HG02938 (cell line): ENCODE results near the gene GSTO2.
"Not testable (repeated sequence)": the region's sequence is repeated elsewhere in the genome, so short reads cannot be mapped to it uniquely, and the experiment has no call there.

Source experiments
- ATAC-seq: cut with Tn5 transposase; IDR thresholded peaks from one replicate; pipeline ENCODE4 v1.9.1; 2021; ENCODE audit warnings: mild to moderate bottlenecking, moderate library complexity; ENCODE audit not compliant: unreplicated experiment

GSTO2 gene

DNA sequence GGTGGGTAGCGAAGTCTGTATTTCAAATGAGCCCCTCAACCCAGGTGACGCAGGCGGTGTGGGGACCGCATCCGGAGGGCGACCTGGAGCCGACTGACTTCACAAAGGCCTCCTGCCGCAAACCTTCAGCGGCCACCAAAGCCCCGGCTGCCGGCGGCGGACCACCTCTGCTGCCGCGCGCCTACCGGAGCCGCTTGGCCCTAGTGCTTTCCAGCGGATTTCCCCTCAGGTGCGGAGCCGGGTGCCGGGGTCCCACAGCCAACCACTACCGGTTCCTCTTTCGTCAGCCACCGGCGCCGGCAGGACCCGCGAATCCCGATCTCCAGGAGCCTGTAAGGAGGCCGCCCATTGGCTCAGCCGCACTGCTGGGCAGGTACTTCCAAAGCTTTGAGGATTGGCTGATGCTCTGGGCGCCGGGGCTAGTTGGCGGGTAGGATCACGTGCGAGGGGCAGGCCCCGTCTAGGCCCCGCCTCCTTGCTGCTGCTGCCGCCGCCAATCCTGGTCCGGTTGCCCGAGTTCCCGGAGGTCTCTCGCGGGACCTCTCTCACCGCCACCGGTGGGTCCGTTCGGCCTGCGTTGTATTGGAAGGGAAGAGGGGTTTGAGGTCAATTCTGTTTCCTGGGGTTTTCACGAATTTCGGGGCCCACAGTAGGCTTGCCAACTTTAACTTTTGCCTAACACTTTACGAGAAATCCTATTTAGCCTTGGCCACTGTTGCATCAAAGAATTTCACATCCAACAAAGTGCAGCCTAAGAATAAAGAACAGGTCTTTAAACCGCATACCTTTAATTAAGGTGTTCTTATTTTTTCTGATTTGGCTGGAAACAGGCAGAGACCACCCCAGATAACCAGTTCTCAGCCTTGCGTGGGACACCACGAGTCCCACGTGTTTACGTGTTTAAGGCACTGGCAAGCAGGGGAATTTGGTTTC is at the start of gene GSTO2:
Gene GSTO2 (plus strand): TSS at position 472 of the 933 bp plus-strand sequence. CDS start 5,732 bp downstream, outside the sequence.
- ATAC-seq: peak; percentile 97

DNA sequence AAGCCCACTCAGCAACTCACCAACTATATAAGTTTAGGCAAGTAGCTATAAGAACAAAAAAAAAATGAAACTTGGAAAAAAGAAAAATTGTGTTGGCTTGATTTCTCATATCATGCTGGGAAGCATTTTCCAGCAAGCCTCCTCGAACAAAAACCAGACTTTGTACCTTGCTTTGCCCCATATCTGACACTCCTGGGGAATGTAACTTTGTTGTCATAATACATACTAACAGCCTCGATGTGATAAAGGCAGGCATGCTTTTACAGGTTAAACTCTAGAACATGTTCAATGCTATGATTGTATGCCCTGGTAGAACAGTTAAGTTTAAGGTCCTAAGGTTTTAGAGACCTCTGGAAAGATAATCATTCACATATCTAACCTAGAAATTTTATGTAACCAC is 48.5 kb upstream of the GSTO2 start:
- no peak for ATAC-seq

DNA sequence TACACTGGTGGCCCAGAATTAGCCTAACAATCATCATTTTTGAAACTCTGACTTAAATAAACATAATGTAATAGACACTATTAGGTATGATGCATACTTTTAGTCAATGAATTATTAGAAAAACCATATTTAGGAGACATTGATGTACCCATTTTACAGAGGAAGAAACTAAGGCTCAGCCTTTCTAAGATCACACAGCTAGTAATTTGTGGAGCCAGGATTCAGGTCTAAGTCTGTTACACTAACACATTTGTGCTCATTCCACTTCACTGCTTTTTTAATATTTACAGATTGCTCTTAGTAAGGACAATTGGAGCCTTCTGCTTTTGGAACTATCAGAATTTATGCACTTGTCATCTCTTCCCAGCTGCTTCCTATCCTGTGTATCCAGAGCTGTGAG is 45.7 kb upstream of the GSTO2 start:
- ATAC-seq: no peak

DNA sequence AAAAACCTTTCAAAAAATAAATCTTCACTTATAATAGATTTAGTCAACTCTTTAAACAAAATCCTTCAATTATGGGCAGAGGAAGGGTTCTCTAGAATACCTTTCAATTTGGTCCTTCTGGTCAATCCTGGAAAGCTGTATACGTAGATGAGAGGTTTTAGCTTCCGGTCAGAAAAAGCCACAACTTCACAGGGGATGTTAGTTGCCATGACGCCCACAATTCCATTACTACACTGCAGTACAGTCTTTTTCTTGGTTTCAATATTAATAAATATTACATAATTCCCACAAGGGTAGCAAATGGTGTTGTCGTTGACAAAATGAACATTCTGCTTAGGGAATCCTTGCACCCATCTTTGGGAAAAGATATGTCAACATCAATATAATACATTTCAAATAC is 38.5 kb upstream of the GSTO2 start:
- no peak for ATAC-seq

DNA sequence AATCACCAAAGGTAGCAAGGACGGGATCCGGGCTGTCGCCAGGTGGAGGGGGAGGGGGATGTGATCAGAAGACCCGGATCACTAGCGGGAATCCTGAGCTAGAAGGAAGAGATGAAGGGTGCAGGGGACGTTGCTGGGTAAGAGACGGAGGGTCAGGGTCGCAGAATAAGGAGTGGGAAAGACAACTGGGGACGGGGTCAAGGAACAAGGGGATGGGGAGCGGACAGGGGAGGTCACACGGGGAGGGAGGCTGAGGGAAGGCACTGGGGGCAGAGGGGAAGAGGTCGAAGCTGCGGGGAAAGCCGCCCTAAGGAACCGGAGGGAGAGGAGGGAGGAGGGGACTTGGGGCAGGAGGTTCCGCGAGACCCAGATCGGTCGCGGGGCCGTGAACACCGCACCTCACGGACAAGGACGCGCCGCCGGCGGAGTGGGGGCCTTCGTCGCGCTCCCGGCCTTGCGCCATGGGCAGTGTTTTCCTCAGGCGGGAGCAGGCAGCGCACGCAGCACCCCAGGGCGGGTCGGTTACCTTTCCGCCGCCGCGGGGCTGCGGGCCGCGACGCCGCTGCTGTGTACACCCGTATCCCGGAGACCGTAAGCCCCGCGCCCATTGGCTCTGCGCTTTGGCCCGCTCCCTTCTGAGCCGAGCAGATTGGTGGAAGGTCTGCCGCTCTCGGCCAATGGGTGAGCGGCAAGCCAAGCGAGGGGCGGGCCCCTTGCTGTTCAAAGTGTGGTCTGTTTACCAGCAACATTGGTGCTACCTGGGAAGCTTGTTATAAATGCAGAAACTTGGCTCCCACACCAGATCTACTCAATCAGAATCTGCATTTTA is 37.0 kb upstream of the GSTO2 start, which contains the start of gene CFAP43:
Gene CFAP43 (minus strand): TSS at position 581 of the 829 bp plus-strand sequence. CDS start 118 bp downstream, at position 463.
- peak; percentile 100 for ATAC-seq

DNA sequence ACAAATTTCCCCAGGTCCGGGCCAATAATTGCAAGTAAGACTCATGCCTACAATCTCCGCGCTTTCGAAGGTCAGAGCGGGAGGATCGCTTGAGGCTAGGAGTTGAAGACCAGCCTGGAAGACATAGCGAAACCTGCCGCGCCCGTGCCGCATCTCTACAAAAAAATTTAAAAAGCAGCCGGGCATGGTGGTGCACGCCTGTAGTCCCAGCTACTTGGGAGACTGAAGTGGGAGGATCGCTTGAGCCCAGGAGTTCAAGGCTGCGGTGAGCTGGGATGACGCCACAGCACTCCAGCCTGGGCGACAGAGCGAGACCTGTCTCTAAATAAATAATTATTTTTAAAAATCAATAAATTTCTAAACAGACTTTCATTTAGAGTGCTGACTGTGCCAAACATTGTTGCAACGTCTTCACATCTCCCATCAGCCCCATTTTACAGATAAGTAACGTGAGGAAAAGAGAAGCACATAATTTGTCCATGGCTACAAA is 36.3 kb upstream of the GSTO2 start:
- no peak for ATAC-seq

DNA sequence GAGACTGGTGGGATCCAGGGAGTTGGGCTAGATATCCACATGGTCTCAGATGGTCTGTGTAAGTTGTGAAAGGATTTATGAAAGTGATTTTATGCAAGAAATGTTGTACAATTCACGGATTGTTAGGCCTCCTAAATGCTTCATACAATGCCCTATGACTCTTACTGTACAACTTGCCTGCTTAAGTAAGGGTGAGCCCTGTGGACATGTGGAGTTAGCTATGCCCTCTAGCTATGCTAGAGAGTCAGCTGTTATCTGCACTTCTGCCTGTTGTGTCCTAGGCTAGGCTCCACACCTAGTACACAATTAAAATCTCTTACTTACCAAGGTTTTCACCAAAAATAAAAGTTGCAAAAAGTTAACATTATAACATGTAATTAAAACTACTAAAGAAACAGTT is 35.2 kb upstream of the GSTO2 start:
- no peak for ATAC-seq

DNA sequence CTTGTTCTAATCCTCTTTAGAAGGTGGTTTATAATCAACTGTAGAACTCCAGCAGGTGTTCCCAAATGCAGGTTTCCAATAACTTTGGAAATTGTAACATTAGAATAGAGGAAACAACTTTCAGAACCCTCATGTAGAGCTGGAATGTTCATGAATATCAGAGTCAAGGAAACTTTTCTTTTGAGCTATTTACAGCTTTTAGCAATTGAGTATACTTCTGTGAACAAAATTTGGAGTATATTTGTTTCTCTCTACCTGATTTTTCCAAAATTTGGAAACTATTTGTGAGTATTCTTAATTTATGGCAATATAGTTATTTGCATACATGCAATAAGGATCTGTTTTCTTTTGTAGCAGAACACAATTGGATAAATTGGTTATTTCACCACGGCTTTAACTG is 34.0 kb upstream of the GSTO2 start:
- ATAC-seq: no peak

DNA sequence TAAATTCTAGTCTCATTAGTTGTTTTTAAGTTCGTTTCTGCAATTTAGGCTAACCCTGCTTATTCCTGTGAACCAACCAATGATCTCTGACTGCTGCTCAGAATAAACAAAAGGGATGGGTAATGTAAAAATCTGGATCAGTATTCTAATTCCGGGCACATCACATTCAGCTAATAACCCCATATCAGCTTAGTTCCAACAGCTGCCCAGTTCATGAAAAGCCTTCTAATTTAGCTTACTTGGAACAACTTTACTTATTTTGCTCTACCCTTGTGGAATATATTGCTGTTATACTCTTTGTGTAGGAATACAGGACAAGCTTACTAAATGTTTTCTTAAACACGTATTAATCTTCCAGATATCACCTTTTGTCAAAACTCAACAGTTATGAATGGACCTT is 33.2 kb upstream of the GSTO2 start:
- ATAC-seq: no peak

DNA sequence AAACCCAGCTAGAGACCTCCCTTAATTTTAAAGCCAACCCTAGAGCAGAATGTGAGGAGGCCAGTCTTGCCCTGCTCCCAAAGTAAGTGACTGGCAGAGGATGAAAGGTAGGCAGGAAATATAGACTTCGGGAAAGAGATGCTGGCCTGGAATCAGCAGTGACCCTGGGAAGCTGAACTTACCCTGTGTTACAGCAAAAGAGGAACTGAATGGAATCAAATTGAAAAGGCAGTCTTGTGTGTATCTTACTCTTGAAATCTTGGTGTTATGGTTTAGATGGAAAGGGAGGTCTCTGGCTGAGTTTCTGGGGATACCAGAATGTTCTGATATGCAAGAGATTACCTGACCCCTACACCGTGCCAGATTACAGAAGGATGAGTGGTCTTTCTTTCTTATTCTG is 28.9 kb upstream of the GSTO2 start:
- no peak for ATAC-seq

DNA sequence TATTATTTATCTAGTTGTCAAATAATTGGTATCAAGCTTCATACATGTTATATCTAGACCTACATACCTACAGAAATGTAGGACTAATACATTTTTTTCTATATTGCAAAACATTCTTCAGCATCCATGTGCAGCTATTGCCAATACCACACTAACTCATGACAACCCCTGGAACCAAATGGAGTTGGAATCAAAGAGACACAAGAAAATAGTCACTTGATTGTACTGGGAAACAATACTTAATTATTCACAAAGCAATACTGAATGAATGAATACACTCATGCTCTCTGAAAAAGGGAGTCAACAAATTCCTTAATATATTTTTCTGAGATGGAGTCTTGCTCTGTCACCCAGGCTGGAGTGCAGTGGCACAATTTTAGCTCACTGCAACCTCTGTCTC is 26.4 kb upstream of the GSTO2 start:
- ATAC-seq: no peak

DNA sequence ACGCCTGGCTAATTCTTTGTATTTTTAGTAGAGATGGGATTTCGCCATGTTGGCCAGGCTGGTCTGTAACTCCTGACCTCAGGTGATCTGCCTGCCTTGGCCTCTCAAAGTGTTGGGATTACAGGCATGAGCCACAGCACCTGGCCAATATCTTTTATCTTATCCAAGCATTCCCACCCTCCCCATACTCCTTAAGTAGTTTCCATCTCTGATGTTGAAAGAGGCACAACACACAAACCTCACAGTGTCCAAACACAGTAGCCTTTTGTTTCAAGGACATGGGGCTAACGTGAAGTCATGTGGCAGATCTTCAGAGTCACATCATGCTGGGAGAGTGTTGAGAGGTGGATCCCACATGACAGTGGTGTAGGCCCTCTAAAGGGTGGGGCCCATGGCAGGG is 26.0 kb upstream of the GSTO2 start:
- not testable (repeated sequence) for ATAC-seq

DNA sequence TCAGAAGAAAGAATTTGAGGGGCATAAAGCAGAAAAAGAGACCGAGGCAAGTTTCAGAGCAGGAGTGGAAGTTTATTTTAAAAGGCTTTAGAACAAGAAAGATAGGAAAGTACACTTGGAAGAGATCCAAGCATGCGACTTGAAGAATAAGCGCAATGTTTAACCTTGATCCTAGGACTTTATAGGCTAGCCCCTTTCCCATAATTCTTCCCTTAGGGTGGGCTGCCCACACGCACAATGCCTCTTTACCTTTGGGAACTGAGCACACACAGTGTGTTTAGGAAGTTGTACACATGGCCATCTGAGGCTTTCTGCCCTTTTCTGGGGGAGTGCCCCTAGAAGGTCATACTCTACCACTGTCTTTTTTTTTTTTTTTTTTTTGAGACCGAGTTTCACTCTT is 25.5 kb upstream of the GSTO2 start:
- ATAC-seq: no peak

DNA sequence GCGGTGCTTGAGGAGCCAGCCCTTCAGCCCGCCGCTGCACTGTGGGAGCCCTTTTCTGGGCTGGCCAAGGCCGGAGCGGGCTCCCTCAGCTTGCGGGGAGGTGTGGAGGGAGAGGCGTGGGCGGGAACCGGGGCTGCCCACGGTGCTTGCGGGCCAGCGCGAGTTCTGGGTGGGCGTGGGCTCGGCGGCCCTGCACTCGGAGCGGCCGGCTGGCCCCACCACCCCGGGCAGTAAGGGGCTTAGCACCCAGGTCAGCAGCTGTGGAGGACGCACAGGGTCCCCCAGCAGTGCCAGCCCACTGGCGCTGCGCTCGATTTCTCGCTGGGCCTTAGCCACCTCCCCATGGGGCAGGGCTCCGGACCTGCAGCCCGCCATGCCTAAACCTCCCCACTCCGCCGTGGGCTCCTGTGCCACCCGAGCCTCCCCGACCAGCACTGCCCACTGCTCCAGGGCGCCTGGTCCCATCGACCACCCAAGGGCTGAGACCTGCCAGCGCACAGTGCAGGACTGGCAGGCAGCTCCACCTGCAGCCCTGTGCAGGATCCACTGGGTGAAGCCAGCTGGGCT is 23.8 kb upstream of the GSTO2 start:
- no peak for ATAC-seq

DNA sequence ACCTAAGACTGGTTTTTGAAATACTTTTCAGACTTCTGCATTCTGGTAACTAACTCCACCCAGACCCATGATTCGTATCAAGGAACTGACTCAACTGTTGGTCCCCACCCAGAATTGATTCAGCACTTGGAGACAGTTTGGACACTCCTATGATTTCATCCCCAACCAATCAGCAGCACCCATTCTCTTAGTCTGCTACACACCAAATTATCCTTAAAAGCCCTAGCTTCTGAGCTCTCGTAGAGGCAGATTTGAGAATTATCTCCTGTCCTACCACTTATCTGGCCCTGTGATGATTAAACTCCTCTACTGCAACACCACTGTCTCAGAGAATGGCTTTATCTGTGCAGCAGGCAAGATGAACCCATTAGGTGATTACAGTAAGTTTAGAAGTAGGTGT is 22.0 kb upstream of the GSTO2 start:
- ATAC-seq: no peak

DNA sequence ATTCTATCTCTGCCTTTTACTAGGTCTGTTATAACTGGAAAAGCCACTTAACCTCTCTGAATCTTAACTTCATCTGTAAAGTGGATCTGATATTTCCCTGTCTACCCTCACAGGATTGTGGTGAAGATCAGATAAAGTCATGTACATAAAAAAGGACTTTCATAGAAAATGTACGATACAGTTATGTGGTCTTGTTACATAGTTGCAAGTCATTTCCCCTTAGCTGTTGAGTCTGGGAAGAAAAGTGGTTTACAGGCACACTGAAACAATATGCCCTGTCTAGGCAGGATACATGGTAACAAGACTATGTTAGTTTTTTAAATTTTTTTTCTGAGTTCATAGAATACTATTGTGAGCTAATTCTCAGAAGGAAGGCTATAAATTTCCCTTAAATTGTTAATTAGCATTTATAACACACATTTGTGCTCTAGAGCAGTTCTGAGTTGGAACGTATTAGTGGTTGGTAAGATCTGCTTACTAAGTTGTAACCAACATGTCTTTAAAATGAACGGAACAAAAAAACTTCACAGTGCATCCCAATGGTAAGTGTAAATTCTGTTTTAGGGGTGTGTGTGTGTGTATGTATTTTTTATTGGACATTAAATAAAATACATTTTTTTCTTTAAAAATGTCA is 21.4 kb upstream of the GSTO2 start:
- ATAC-seq: no peak

DNA sequence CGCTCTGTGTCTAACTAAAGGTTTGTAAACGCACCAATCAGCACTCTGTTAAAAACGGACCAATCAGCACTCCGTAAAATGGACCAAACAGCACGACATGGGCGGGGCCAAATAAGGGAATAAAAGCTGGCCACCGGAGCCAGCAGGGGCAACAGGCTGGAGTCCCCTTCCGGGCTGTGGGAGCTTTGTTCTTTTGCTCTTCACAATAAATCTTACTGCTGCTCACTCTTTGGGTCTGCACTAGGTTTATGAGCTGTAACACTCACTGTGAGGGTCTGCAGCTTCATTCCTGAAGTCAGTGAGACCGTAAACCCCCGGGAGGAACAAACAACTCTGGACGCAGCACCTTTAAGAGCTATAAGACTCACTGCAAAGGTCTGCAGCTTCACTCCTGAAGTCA is 20.1 kb upstream of the GSTO2 start:
- not testable (repeated sequence) for ATAC-seq

DNA sequence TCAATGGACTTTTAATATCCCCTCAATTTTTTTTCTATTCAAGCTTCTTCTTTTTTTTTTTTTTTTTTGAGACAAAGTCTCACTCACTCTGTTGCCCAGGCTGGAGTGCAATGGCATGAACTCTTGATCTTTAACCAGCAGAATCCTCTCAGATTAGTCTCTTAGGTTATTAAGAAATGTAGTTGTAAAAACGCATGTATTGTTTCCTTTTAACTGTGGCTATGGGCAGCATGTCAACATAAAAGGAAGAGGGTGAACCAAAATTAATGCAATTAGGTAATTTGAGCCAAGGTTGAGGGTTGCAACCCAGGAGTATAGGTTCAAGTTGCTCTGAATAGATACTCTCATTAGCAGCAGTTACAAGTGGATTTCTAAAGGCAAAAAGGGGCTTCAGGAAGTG is 18.6 kb upstream of the GSTO2 start:
- no peak for ATAC-seq

DNA sequence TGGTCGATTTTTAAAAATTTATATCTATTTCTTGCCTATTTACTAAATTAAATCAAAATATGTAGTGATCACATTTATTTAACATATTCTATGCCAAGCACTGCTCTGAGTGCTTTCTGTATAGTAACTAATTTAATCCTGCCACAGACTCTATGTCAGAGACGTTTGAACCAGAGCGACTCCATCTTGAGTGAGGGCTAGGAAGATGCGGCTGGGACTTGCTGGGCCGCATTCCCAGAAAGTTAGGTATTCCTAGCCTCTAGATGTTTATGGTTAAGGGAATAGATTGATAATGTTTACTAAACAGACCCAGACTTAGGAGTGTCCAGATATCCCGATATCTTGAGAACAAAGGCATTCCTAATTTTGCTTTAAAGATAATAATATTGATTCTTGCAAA is 17.5 kb upstream of the GSTO2 start:
- ATAC-seq: no peak

DNA sequence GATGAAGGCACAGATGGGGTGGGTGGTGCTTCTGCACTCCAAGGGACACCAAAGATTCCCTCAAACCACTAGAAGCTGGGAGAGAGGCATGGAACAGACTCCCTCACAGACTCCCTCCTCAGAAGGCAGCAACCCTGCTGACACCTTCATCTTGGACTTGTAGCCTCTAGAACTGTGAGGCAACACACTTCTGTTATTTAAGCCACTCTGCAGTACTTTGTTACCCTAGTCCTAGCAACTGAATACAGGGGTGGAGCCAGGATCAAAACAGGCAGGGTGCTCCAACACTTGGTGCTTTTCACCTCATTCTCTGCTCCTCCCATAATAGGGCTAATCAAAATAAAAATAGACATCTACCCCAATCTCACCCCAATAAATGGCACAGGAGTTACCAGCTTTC is 16.6 kb upstream of the GSTO2 start:
- ATAC-seq: no peak

DNA sequence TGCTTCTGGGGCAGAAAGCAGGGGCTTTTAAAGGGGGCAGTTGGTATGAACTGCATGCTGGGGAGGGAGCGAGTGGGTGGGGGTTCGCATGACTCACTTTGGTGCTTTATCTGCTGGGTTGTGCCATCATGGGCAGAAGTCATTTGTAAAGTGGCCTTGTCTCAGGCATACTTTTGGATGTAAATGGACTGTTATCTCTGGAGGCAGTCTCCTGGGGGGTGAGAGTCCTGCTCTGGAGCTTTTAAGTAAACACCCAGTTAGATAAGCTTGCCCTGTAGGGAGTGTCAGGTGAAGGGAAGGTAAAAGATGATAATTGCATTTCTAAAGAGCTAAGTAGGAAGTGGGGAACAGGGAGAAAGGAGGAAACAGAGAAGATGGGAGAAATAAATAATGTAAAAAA is 15.9 kb upstream of the GSTO2 start:
- no peak for ATAC-seq
